Endothelial cell (in vitro differentiated cells): ENCODE results near the gene CD300E. TPM values are rescaled to one million over a fixed set of nuclear protein-coding genes. Genes with fewer than 3 reads are reported as not detected.

Source experiments
- DNase-seq: peaks from one replicate; pipeline ENCODE4 v3.0.0; 2021; ENCODE audit warnings: low spot score
- H3K27ac Mint-ChIP-seq: one replicate; pipeline ENCODE4 v1.8.0; 2021; ENCODE audit warnings: mixed read lengths, inconsistent platforms; ENCODE audit not compliant: unreplicated experiment
- H3K27me3 Mint-ChIP-seq: one replicate; pipeline ENCODE4 v1.8.0; 2021; ENCODE audit warnings: mild to moderate bottlenecking, moderate library complexity, mixed read lengths, inconsistent platforms; ENCODE audit not compliant: unreplicated experiment
- H3K36me3 Mint-ChIP-seq: one replicate; pipeline ENCODE4 v1.8.0; 2021; ENCODE audit warnings: mild to moderate bottlenecking, low read depth, mixed read lengths, inconsistent platforms; ENCODE audit not compliant: unreplicated experiment
- H3K4me1 Mint-ChIP-seq: one replicate; pipeline ENCODE4 v1.8.0; 2021; ENCODE audit warnings: mild to moderate bottlenecking, mixed read lengths, inconsistent platforms; ENCODE audit not compliant: unreplicated experiment
- H3K4me3 Mint-ChIP-seq: one replicate; pipeline ENCODE4 v1.8.0; 2021; ENCODE audit warnings: mild to moderate bottlenecking, mixed read lengths, inconsistent platforms; ENCODE audit not compliant: unreplicated experiment
- H3K9me3 Mint-ChIP-seq: one replicate; pipeline ENCODE4 v1.8.0; 2021; ENCODE audit warnings: mixed read lengths, inconsistent platforms; ENCODE audit not compliant: unreplicated experiment
- CTCF ChIP-seq: fragments of 200-600 bp; sonication (generic); IDR thresholded peaks from one replicate; pipeline ENCODE4 v1.5.0; 2021; ENCODE audit warnings: antibody characterized with exemption; ENCODE audit not compliant: unreplicated experiment
- total RNA-seq: library from RNA; stranded (reverse); fragmentation: NEBNext Ultra II Directional; extraction: Animal tissue kit (Norgen Biotek cat#: 25700); gene quantifications from one replicate; pipeline ENCODE4 v1.2.1, GENCODE V29; 2021; ENCODE audit not compliant: unreplicated experiment

CD300E gene
- total RNA-seq, 1 donor from 2014 or later, result not detected

GRCh38 chr17:74642556-74642955, 19.0 kb upstream of the CD300E start:
- no peaks in the 10 kb centered on the region for H3K36me3 Mint-ChIP-seq
- H3K27me3 Mint-ChIP-seq, result peaks cover 3% of the 10 kb centered on the region
- H3K9me3 Mint-ChIP-seq, result no peaks in the 10 kb centered on the region
- no peak for DNase-seq
- no peak for TF ChIP-seq CTCF
- H3K27ac Mint-ChIP-seq, result no peak overlapping the region
- no peaks in the 10 kb centered on the region for H3K4me1 Mint-ChIP-seq
- H3K4me3 Mint-ChIP-seq, result no peak overlapping the region

- H3K9me3 Mint-ChIP-seq, result no peaks in the 10 kb centered on the region
- H3K4me1 Mint-ChIP-seq, result no peaks in the 10 kb centered on the region
- no peak for TF ChIP-seq CTCF
- no peak overlapping the region for H3K27ac Mint-ChIP-seq
- peaks cover 3% of the 10 kb centered on the region for H3K27me3 Mint-ChIP-seq
- no peak overlapping the region for H3K4me3 Mint-ChIP-seq
- H3K36me3 Mint-ChIP-seq, result no peaks in the 10 kb centered on the region
- DNase-seq, result no peak
Observed at GRCh38 chr17:74641958-74642298, 18.4 kb upstream of the CD300E start.

GRCh38 chr17:74641224-74641957, 17.9 kb upstream of the CD300E start:
- Mint-ChIP-seq H3K27me3 (peaks cover 3% of the 10 kb centered on the region), H3K4me1 (no peaks in the 10 kb centered on the region), H3K9me3 (no peaks in the 10 kb centered on the region), H3K36me3 (no peaks in the 10 kb centered on the region), H3K4me3 (no peak overlapping the region), H3K27ac (no peak overlapping the region)
- no peak for TF ChIP-seq CTCF
- no peak for DNase-seq

GRCh38 chr17:74639704-74640151, 16.2 kb upstream of the CD300E start:
- DNase-seq, result no peak
- H3K36me3 Mint-ChIP-seq, result no peaks in the 10 kb centered on the region
- peaks cover 1% of the 10 kb centered on the region for H3K27me3 Mint-ChIP-seq
- peaks cover 2% of the 10 kb centered on the region for H3K4me1 Mint-ChIP-seq
- no peak overlapping the region for H3K4me3 Mint-ChIP-seq
- no peak overlapping the region for H3K27ac Mint-ChIP-seq
- no peak for TF ChIP-seq CTCF
- H3K9me3 Mint-ChIP-seq, result no peaks in the 10 kb centered on the region

GRCh38 chr17:74637926-74638325, 14.4 kb upstream of the CD300E start:
- Mint-ChIP-seq H3K9me3 (no peaks in the 10 kb centered on the region), H3K27me3 (peaks cover 1% of the 10 kb centered on the region), H3K27ac (no peak overlapping the region), H3K4me3 (no peak overlapping the region), H3K4me1 (peaks cover 2% of the 10 kb centered on the region), H3K36me3 (no peaks in the 10 kb centered on the region)
- no peak for TF ChIP-seq CTCF
- no peak for DNase-seq
